Skin epidermis (tissue), 12 donors: ENCODE data around the gene DIP2B.

ENCODE experiments used
- H3K27ac ChIP-seq, 21 experiments: fragments of 200-600 bp; sonication (generic) in 11 of 21; one replicate each; pipeline ENCODE4 v1.5.0; 2020; ENCODE audit warnings: mild to moderate bottlenecking in 3 of 21, inconsistent platforms in 2 of 21, moderate library complexity in 2 of 21
- H3K4me3 ChIP-seq, 7 experiments: fragments of 200-600 bp; sonication (generic) in 2 of 7; one replicate each; pipeline ENCODE4 v1.5.0; 2020; ENCODE audit warnings: inconsistent platforms in 2 of 7, mild to moderate bottlenecking in 2 of 7, moderate library complexity in 1 of 7

DIP2B gene

GRCh38 chr12:50621399-50622300 is 116.9 kb downstream of the DIP2B start:
- peak overlapping the region in 19 of 21 experiments; percentile 19 to 82 (median 65) for H3K27ac ChIP-seq

GRCh38 chr12:50625029-50625925 is 120.5 kb downstream of the DIP2B start:
- H3K4me3 ChIP-seq = no peak overlapping the region
- peak overlapping the region in 5 of 21 experiments; percentile 8 to 52 (median 12) for H3K27ac ChIP-seq

More at GRCh38 chr12:50621399-50622300, 116.9 kb downstream of the DIP2B start:
- no peak overlapping the region for H3K4me3 ChIP-seq

DNA sequence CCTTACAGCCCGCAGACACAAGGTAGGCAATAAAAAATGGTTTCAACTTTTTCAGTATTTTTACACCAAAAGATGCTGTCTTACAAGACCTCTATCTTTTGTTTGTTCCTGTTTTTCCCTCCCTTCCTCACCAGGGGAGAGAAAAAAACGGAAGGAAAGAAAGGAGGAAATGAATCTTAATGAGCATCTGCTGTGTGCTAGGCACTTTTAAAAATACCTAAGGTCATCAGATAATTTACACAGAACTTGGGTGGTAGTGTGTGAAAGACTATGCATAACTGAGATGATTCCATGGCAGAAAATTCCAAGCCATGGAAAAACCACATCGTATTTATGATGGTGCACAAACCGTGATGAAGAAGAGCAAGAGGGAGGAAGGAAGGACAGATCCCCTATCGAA is 121.2 kb downstream of the DIP2B start:
- no peak overlapping the region for H3K4me3 ChIP-seq

GRCh38 chr12:50627491-50627890 is 122.7 kb downstream of the DIP2B start:
- Histone ChIP-seq H3K4me3 (no peak overlapping the region), H3K27ac (no peak overlapping the region)

More for the DNA sequence above, 121.2 kb downstream of the DIP2B start:
- H3K27ac ChIP-seq = peak overlapping the region in 1 of 21 experiments; percentile 38

- Histone ChIP-seq H3K27ac (no peak overlapping the region), H3K4me3 (no peak overlapping the region)
These were observed 123.6 kb downstream of the DIP2B start for GRCh38 chr12:50628394-50628793.

- peak overlapping the region in 2 of 21 experiments; percentile 21 to 30 for H3K27ac ChIP-seq
These were observed 129.2 kb downstream of the DIP2B start for GRCh38 chr12:50633955-50634354.

GRCh38 chr12:50634379-50634778 is 129.6 kb downstream of the DIP2B start:
- Histone ChIP-seq H3K27ac (peak overlapping the region in 1 of 21 experiments; percentile 21), H3K4me3 (no peak overlapping the region)

More at GRCh38 chr12:50633955-50634354, 129.2 kb downstream of the DIP2B start:
- no peak overlapping the region for H3K4me3 ChIP-seq

DNA sequence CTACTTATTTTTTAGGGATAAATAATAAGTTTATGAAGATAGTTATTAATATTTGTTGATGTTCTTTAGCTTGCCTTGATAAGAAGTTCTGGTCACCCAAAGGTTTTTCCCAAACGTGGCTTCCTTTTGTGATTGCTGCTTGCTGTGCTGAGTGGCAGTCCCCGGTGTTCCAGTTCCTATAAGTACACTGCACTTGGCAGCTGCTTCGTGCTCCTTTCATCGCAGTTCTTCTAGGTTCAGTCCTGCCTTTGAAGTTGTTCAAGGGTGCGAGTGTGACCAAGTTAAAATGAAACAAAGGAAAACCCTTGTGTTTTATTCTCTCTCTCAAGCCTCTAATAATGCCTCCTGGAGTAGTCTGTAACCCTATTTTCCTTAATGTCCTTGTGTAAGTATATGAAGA is 130.6 kb downstream of the DIP2B start:
- no peak overlapping the region for H3K4me3 ChIP-seq
- H3K27ac ChIP-seq = peak overlapping the region in 1 of 21 experiments; percentile 1

GRCh38 chr12:50635857-50636256 is 131.1 kb downstream of the DIP2B start:
- Histone ChIP-seq H3K27ac (peak overlapping the region in 1 of 21 experiments; percentile 1), H3K4me3 (no peak overlapping the region)

- H3K27ac ChIP-seq = peak overlapping the region in 3 of 21 experiments; percentile 37 to 55 (median 45)
- H3K4me3 ChIP-seq = no peak overlapping the region
These were observed 131.7 kb downstream of the DIP2B start for GRCh38 chr12:50636505-50636904.

DNA sequence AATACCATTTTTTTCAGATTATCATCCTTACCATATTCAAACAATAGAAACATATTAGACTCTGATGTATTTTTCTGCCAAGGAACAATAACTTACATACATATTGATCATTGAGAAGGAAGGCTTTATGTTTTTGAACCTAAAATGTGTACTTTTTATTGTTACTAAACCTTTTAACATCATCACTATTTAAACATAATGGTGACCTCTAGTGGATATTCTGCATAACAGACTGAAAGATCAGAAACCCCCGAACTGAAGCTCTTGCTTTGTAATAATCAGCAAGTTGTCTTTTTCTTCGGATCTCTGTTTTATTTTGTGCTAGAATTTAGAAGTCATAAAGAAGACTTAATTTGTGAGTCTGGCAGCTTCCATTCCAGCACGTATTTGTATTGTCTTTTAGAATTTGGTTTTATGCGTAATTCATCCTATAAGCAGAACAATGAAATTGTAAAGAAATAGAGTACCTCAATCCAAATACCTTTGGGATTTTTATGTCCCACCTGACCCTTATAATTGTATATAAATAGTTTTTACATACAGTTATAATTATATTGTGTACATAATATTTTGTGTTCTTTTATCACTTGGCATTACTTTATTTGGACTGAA is 133.2 kb downstream of the DIP2B start:
- no peak overlapping the region for H3K4me3 ChIP-seq
- H3K27ac ChIP-seq = peak overlapping the region in 5 of 21 experiments; percentile 2 to 55 (median 11)

DNA sequence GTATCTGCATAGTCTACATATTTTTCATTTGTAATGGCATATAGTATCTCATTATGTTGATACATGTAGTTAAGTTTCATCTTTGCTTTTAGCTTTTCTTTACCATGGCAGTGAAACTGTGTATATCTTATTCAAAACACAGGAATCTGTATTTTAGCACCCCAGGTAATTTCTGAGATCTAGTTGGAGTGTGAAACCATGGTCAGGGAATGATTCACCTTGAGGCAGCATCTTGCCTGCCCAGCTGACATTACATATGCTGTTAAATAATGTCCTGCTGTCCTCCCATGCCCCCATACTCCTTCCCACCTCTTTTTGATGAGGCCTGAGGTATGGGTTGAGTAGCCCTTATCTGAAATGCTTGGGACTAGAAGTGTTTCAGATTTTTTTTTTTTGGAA is 133.7 kb downstream of the DIP2B start:
- no peak overlapping the region for H3K4me3 ChIP-seq
- peak overlapping the region in 1 of 21 experiments; percentile 4 for H3K27ac ChIP-seq

GRCh38 chr12:50639721-50640120 is 134.9 kb downstream of the DIP2B start:
- no peak overlapping the region for H3K27ac ChIP-seq
- H3K4me3 ChIP-seq = no peak overlapping the region

DNA sequence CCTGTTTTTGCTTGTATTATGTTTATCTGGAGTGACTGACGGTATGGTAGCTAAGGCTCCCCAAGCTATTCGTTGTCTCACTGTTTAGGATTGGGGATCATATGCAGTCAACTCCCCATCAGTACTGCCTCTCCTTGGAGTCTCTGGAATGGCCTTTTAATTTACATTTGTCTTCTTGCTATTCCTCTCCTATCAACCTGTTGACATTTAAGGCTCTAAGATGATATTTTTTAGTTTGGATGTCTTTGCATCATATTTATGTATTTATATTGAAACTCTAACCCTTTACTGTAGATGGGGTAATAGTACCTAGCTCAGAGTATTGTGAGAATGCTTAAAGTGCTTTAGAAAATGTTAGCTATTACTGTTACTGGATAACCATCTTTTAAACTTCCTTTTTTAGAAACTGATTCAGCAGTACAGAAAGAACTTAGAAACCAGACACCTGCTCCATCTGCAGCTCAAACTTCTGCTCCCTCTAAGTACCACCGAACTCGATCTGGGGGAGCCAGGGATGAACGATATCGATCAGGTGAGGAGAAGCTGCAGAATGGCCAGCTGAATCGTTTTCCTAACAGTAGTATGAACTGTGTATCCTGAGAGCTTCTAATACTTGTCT is 135.6 kb downstream of the DIP2B start:
- peak overlapping the region in 1 of 21 experiments; percentile 6 for H3K27ac ChIP-seq
- no peak overlapping the region for H3K4me3 ChIP-seq

DNA sequence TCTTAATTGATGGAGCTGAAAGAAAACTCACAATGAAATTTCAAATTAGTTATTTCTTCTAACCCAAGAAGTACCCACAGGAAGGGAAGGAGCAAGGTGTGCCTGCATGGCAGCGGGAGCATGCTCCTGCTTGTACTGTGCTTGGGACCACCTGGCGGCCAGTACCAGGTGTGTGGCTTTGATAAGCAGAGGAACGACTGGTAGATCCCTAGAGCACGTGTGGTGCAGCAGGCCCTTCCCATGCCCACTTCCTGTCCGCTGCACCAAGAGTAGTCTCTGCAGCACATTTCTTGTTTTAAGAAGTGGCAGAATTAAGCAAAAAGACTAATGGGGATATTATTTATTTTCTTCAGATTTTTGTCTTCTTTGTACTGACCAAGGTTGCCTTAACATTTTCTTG is 136.8 kb downstream of the DIP2B start:
- H3K27ac ChIP-seq = peak overlapping the region in 1 of 21 experiments; percentile 38
- H3K4me3 ChIP-seq = no peak overlapping the region

DNA sequence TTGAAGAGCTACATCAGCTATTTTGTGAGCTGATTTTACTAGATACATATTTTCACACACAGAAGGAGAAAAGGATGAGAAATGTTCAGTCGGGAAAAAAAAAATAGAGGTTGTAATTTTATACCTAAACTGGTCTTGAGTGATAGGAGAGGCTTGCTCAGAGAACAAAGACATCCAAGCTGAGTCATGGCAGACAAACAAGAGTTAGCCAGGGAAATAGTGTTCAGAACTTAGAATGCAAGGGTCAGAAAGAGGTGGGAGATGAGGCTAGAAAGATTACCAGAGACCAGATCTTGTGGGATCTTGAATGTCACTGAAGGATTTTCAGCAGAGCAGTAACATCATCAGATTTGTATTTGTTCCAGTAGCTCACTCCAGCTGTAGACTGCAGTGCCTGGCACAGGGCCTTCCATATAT is 137.3 kb downstream of the DIP2B start:
- Histone ChIP-seq H3K27ac (peak overlapping the region in 6 of 21 experiments; percentile 3 to 62 (median 30)), H3K4me3 (no peak overlapping the region)

DNA sequence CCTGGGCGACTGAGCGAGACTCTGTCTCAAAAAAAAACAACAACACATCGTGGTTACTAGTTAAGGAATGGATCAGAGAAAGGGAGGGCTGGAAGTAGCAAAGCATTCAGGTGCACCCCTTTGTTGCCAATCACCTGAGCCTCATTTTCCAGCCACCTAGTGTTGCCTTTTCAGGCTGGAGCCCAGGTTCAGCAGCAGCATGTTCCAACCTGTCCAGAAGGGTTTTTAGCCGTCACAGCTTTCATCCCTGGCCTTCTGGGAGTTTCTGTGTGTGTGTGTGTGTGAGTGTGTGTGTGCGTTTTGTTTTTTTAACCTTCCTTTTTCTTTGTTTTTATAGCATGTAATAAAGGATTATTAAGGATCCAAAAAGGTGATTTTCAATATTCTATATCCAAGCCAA is 138.0 kb downstream of the DIP2B start:
- Histone ChIP-seq H3K27ac (peak overlapping the region in 5 of 21 experiments; percentile 3 to 62 (median 38)), H3K4me3 (no peak overlapping the region)

- Histone ChIP-seq H3K27ac (no peak overlapping the region), H3K4me3 (no peak overlapping the region)
These were observed 142.2 kb downstream of the DIP2B start for GRCh38 chr12:50647031-50647430.

GRCh38 chr12:50647479-50647878 is 142.7 kb downstream of the DIP2B start:
- Histone ChIP-seq H3K4me3 (no peak overlapping the region), H3K27ac (no peak overlapping the region)
